Natural killer cell treated with Interleukin-12 subunit alpha and Interleukin-12 subunit beta and Interleukin-15 and Interleukin-18, amount 100 ng/mL, for 72 hours (primary cell): Measurements from ENCODE around the gene TRIM59. TPM values are rescaled to one million over a fixed set of nuclear protein-coding genes. Genes with fewer than 3 reads are reported as not detected.

Source experiments
- ATAC-seq, 2 donors: fragments of 150-1000 bp; cut with Tn5 transposase in 1 of 2; sonication (Bioruptor Pico), chemical (Tn5 transposase) in 1 of 2; 2 replicates each; pipeline ENCODE4 v1.10.0; 2021
- DNase-seq: peaks from one replicate; pipeline ENCODE4 v3.0.0; 2022; ENCODE audit warnings: low spot score
- H3K27ac Mint-ChIP-seq, 2 donors: 1 replicate in 1 of 2; 2 replicates in 1 of 2; pipeline ENCODE4 v1.8.0; 2022; ENCODE audit warnings: mixed read lengths in 2 of 2, mild to moderate bottlenecking in 1 of 2, moderate library complexity in 1 of 2
- H3K27me3 Mint-ChIP-seq, 2 donors: 1 replicate in 1 of 2; 2 replicates in 1 of 2; pipeline ENCODE4 v1.8.0; 2022; ENCODE audit warnings: mixed read lengths in 2 of 2
- H3K36me3 Mint-ChIP-seq: one replicate; pipeline ENCODE4 v1.8.0; 2022; ENCODE audit warnings: mixed read lengths
- H3K4me1 Mint-ChIP-seq, 2 donors: 1 replicate in 1 of 2; 2 replicates in 1 of 2; pipeline ENCODE4 v1.8.0; 2022; ENCODE audit warnings: low read depth in 2 of 2, mixed read lengths in 2 of 2, mild to moderate bottlenecking in 1 of 2
- H3K4me3 Mint-ChIP-seq: one replicate; pipeline ENCODE4 v1.8.0; 2022; ENCODE audit warnings: mixed read lengths
- H3K9me3 Mint-ChIP-seq: 2 replicates; pipeline ENCODE4 v1.8.0; 2022; ENCODE audit warnings: mixed read lengths
- total RNA-seq, 2 donors: library from RNA; stranded (reverse); gene quantifications; one replicate each; pipeline ENCODE4 v1.2.3, GENCODE V29; 2022

Gene TRIM59, protein sequence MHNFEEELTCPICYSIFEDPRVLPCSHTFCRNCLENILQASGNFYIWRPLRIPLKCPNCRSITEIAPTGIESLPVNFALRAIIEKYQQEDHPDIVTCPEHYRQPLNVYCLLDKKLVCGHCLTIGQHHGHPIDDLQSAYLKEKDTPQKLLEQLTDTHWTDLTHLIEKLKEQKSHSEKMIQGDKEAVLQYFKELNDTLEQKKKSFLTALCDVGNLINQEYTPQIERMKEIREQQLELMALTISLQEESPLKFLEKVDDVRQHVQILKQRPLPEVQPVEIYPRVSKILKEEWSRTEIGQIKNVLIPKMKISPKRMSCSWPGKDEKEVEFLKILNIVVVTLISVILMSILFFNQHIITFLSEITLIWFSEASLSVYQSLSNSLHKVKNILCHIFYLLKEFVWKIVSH
- 10 to 100 TPM; 22.6 to 30.5 TPM for total RNA-seq

DNA sequence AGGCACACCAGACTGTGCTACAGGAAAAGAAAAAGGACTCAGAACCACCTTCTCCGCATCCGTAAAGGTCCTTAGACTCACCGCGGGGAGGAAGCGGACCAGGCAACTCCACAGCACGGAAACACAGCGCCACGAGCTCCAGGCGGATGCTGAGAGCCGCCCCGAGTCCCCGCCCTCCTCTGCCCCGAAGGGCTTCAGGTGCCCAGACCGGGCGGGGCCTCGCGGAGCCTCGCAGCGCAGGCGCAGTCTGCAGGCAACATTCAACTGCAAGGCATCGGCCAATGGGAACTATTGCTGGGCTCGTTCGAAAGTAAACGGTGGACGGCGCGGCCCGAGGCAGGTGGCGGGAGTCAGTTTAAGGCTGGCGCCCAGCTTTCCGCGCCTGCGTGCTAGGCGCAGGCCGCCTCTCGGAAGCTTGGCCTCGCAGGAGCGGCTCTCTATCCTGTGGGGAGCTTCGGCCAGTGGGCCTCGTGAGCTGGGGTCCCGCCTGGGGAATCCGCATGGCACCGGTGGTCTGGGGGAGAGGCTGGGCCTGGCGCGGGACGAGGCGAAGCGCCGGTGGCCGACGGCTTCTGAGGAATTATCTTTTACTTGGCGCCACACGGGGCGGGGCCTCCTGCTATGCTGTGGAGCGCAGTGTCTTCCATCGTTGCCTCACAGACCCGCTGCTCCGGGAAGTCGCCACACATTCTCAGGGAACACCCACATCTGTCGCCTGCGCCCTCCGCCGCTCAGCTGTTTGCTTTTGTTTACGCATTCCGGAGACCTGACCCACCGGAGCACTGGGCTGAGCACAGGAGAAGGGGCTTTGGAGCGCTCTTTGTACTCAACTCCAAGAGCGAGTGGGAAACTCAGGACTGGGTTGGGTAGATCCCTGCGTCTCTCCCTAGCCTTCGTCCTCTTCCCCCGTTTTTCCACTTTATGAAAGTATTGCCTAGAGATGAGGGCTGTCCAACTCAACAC, at the start of gene TRIM59:
Gene TRIM59, minus strand, starts transcription at position 151 of the 963 bp plus-strand sequence. CDS start 10,603 bp downstream, outside the sequence.
- peaks cover 22 to 23% of the 10 kb centered on the region in 2 donors for H3K4me1 Mint-ChIP-seq
- peak within 1 kb of the TSS; percentile 91 to 98 for H3K27ac Mint-ChIP-seq
- H3K4me3 Mint-ChIP-seq, result peak within 1 kb of the TSS; percentile 99
- no peaks in the 10 kb centered on the region for H3K27me3 Mint-ChIP-seq
- ATAC-seq, result peak; percentile 97
- H3K36me3 Mint-ChIP-seq, result peaks cover 5% of the 10 kb centered on the region
- peak; percentile 98 for DNase-seq
- no peaks in the 10 kb centered on the region for H3K9me3 Mint-ChIP-seq

DNA sequence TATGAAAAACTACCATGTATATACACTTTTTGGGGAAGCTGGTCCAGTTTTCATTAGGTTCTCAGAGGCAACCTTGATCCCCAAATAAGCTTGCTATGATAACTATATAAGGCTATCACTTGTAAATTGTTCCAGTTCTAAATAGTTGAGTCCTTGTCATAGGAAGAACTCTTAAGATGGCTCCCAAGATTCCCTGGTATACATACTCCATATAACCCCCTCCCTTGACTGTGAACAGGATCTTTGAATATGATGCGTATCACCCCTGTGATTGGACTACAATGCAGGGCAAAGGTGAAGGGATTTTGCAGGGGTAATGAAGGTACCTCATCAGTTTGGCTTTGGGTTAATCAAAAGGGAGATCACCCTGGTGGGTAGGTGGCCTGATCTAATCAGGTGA, 48.6 kb upstream of the TRIM59 start:
- ATAC-seq, result no peak
- H3K4me1 Mint-ChIP-seq, result no peaks in the 10 kb centered on the region
- H3K27ac Mint-ChIP-seq, result no peak overlapping the region
- peaks cover 13% of the 10 kb centered on the region for H3K36me3 Mint-ChIP-seq
- H3K9me3 Mint-ChIP-seq, result no peaks in the 10 kb centered on the region
- H3K27me3 Mint-ChIP-seq, result no peaks in the 10 kb centered on the region
- no peak for DNase-seq
- no peak overlapping the region for H3K4me3 Mint-ChIP-seq

DNA sequence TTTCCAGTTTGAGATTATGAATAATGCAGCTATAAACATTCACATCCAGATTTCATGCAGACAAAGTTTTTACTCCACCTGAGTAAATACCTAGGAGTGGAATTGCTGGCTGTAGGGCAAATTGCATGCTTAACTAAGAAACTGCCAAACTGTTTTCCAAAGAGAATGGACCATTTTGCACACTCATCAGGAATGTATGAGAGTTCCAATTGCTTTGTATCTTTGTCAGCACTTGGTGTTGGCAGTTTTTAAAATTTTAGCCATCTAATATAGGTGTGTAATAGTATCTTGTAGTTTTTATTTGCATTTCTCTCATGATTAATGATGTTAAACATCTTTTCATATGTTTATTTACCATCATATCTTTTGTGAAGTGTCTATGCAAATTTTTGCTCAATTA, 40.6 kb upstream of the TRIM59 start:
- DNase-seq, result no peak
- H3K27me3 Mint-ChIP-seq, result peaks cover 3 to 4% of the 10 kb centered on the region in 2 donors
- no peaks in the 10 kb centered on the region for H3K9me3 Mint-ChIP-seq
- no peak for ATAC-seq
- no peaks in the 10 kb centered on the region for H3K36me3 Mint-ChIP-seq
- H3K4me1 Mint-ChIP-seq, result peaks cover 0 to 6% of the 10 kb centered on the region in 2 donors
- H3K4me3 Mint-ChIP-seq, result no peak overlapping the region
- no peak overlapping the region for H3K27ac Mint-ChIP-seq

DNA sequence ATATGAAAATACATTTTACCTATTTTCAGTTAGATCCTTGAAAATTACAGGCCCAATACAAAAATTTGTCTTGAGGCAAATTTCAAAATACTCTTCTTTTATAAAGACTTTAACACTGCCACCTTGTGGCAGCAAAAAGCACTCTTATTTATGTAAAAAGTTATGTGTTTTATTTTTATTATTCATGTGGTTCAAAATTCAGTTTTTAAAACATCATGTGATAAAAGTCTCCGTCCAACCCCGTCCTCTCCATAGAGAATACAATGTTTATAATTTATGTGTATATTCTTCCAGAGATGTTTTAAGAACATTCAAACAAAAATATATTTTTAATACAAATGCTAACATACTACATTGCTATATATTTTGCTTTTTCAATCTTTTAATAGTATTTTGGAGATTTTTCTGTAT, 36.9 kb upstream of the TRIM59 start:
- Mint-ChIP-seq H3K27me3 (peaks cover 7% of the 10 kb centered on the region in 2 donors), H3K9me3 (no peaks in the 10 kb centered on the region), H3K36me3 (no peaks in the 10 kb centered on the region), H3K4me3 (no peak overlapping the region), H3K4me1 (peaks cover 0 to 7% of the 10 kb centered on the region in 2 donors), H3K27ac (no peak overlapping the region)
- DNase-seq, result no peak
- no peak for ATAC-seq

DNA sequence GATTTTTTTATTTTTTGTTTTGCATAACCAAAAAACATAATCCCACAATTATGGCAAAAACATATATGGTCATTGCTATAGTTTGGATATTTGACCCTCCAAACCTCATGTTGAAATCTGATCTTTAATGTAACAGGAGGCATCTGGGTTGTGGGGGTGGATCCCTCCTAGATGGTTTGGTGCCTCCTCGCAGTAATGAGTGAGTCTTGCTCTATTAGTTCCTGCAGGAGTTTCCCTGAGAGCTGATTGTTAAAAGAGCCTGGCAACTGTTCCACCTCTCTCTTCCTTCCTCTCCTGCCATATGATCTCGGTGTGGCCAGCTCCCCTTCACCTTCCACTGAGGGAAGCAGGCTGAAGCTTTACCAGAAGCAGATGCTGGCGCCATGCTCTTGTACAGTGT, 33.2 kb upstream of the TRIM59 start:
- Mint-ChIP-seq H3K27ac (no peak overlapping the region), H3K4me1 (peaks cover 0 to 7% of the 10 kb centered on the region in 2 donors), H3K4me3 (no peak overlapping the region), H3K36me3 (no peaks in the 10 kb centered on the region), H3K9me3 (no peaks in the 10 kb centered on the region), H3K27me3 (peaks cover 7% of the 10 kb centered on the region in 2 donors)
- ATAC-seq (no peak), DNase-seq (no peak)

DNA sequence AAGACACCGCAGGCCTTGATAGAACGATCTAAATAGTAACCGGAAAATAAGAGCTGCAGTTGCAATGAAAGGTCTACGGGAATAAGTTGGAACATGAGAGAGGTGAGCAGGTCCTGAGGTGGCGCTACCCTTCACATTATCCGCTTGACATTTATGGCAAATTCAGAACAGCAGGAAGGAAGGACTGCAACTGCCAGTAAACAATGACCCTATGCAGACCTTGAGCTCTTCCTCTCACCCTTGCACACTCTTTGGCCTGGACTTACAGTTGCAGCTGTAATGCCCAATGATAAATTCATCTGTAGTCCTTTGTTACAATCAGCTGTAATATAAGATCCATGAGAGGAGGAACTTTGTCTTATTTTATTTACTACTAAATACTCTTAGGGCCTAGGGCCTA, 32.3 kb upstream of the TRIM59 start:
- H3K36me3 Mint-ChIP-seq, result no peaks in the 10 kb centered on the region
- DNase-seq (no peak), ATAC-seq (no peak)
- H3K9me3 Mint-ChIP-seq, result no peaks in the 10 kb centered on the region
- H3K4me1 Mint-ChIP-seq, result peaks cover 0 to 7% of the 10 kb centered on the region in 2 donors
- no peak overlapping the region for H3K27ac Mint-ChIP-seq
- peaks cover 7% of the 10 kb centered on the region in 2 donors for H3K27me3 Mint-ChIP-seq
- H3K4me3 Mint-ChIP-seq, result no peak overlapping the region

DNA sequence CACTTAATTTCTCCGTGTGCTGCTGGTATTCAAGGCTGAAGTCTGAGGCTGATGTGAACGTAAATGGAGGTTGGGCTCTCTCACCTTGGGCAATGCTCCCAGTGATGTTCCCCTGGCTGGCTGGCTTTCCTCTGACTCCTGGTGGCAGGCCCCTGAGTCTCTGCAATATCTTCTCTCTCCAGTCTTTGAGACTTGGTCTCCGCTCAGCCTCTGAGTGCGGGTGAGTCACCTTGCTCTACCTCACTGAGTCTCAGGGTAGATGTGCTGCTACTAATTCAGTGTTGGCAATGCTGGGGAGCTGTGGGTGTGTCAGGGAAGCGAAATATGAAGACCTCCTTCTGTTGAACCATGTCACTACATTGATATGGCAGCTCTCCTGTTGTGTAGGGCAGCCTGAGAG, 31.3 kb upstream of the TRIM59 start:
- Mint-ChIP-seq H3K27ac (no peak overlapping the region), H3K4me3 (no peak overlapping the region), H3K27me3 (peaks cover 7% of the 10 kb centered on the region in 2 donors), H3K4me1 (peaks cover 0 to 6% of the 10 kb centered on the region in 2 donors), H3K36me3 (no peaks in the 10 kb centered on the region), H3K9me3 (no peaks in the 10 kb centered on the region)
- ATAC-seq (peak in 1 of 2 donors; percentile 34), DNase-seq (no peak)

DNA sequence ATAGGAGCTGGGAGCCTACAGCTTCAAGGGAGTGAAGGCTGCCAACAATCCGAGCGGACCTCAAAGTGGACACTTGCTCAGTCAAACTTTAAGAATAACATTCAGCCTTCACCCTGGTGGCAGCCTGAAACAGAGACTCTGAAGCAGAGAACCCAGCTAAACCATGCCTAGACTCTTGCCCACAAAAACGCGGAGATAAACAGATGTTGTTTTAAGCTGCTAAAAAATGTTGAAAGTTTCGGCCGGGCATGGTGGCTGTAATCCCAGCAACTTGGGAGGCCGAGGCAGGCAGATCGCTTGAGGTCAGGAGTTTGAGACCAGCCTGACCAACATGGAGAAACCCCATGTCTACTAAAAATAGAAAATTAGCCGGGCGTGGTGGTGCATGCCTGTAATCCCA, 29.8 kb upstream of the TRIM59 start:
- no peak overlapping the region for H3K27ac Mint-ChIP-seq
- H3K9me3 Mint-ChIP-seq, result no peaks in the 10 kb centered on the region
- no peaks in the 10 kb centered on the region for H3K4me1 Mint-ChIP-seq
- H3K4me3 Mint-ChIP-seq, result no peak overlapping the region
- no peak for DNase-seq
- peaks cover 0 to 4% of the 10 kb centered on the region in 2 donors for H3K27me3 Mint-ChIP-seq
- ATAC-seq, result no peak
- H3K36me3 Mint-ChIP-seq, result no peaks in the 10 kb centered on the region

DNA sequence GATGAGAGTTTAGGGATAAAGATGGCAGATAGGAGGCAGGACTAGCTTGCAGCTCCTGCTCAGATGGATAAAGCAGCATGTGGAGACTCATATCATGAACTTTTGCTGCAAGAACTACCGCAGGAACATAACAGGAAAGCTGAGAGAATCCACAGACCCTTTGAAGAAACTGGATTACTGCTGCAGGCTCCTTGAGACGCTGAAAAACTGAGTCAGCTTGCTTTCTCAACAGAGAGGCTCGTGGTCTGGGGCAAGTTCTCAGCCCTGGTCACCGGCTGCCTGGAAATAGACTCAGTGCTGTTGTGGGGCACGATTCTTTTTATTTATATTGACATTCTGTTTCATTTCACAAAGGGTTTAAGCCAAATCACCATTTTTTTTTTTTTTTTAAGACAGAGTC, 28.8 kb upstream of the TRIM59 start:
- Mint-ChIP-seq H3K36me3 (no peaks in the 10 kb centered on the region), H3K27ac (no peak overlapping the region), H3K9me3 (no peaks in the 10 kb centered on the region), H3K27me3 (peaks cover 0 to 2% of the 10 kb centered on the region in 2 donors), H3K4me3 (no peak overlapping the region), H3K4me1 (no peaks in the 10 kb centered on the region)
- ATAC-seq (no peak), DNase-seq (no peak)

DNA sequence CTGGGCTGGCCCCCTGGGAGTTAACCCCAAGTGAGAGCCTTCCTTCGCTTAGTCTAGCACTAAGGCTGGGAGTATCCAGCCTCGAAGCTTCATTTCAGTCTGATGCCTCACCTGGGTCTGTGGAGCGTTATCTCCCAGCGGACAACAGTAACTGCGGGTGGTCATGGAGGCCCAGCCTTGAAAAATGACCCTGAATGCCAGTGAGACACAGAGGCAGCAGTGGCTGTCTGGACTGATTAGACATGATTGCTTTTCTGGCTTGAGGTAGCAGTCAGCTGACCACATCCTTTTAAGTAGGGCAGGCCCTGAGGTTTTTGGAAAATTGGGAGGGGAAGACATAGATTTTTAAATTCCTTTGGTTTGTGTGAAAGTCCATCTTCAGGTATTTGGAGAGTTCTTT, 28.2 kb upstream of the TRIM59 start:
- Mint-ChIP-seq H3K9me3 (no peaks in the 10 kb centered on the region), H3K27me3 (peaks cover 0 to 2% of the 10 kb centered on the region in 2 donors)
- no peak for ATAC-seq

DNA sequence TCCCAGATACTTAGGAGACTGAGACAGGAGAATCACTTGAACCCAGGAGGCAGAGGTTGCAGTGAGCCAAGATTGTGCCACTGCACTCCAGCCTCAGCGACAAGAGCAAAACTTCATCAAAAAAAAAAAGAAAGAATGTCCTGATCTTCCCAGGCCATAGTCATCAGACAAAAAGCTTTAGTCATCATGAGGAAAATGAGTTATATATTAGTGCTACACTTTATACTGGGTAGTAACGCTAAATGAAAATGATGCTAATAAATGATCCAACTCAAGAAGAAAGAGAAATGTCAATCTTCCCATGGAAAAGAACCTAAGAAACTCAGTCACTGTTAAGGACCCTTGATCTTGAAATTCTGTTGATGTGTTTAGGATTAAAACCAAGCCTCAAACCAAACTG, 26.3 kb upstream of the TRIM59 start:
- Mint-ChIP-seq H3K27me3 (peaks cover 0 to 2% of the 10 kb centered on the region in 2 donors), H3K9me3 (no peaks in the 10 kb centered on the region), H3K4me3 (no peak overlapping the region), H3K36me3 (no peaks in the 10 kb centered on the region), H3K4me1 (no peaks in the 10 kb centered on the region), H3K27ac (no peak overlapping the region)
- DNase-seq (no peak), ATAC-seq (no peak)

More for the DNA sequence above, 28.2 kb upstream of the TRIM59 start:
- no peak overlapping the region for H3K4me3 Mint-ChIP-seq
- H3K36me3 Mint-ChIP-seq, result no peaks in the 10 kb centered on the region
- no peaks in the 10 kb centered on the region for H3K4me1 Mint-ChIP-seq
- no peak for DNase-seq
- H3K27ac Mint-ChIP-seq, result no peak overlapping the region

DNA sequence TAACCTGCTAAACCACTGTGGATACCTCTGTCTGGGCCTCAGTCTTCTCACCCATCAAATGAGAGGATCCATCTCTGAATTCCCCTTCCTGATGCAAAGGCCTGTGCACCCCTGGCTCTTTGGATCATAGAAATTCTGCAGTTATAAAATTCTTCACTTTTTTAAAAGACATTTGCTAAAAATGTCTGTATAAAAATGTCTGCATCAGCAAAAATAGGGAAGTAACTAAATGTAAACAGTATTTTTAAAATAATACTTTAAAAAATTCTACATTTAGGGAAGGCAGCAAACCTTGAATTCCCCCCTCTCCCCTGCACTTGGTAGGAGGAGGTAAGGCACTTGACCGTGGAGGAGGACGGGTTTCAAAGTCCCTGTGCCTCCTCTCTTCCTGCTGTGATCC, 25.6 kb upstream of the TRIM59 start:
- Mint-ChIP-seq H3K9me3 (no peaks in the 10 kb centered on the region), H3K4me3 (no peak overlapping the region), H3K4me1 (no peaks in the 10 kb centered on the region), H3K27ac (no peak overlapping the region), H3K36me3 (no peaks in the 10 kb centered on the region), H3K27me3 (peaks cover 0 to 2% of the 10 kb centered on the region in 2 donors)
- no peak for ATAC-seq
- DNase-seq, result no peak

DNA sequence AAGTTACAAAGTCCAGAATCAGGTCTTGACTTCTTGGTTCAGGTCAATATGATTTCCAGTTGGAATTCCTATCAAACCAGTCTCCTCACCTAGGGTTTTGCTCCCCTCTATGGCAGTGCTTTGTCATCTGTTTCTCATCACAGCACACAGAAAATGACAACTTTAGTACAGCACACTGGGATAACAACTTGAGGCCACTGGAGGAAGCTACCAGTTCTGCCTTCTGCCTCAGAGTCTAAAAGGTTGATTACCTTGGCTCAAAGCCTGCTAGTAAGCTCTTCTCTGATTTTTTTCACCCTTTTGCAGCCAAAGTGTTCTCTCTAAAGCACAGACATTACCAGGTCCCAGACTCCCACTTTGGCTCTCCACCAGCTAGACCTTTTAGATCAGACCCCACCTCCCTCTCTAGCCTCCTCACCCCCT, 24.8 kb upstream of the TRIM59 start:
- H3K27ac Mint-ChIP-seq, result no peak overlapping the region
- peaks cover 7% of the 10 kb centered on the region for H3K36me3 Mint-ChIP-seq
- DNase-seq, result no peak
- peaks cover 2 to 5% of the 10 kb centered on the region in 2 donors for H3K27me3 Mint-ChIP-seq
- H3K4me3 Mint-ChIP-seq, result no peak overlapping the region
- H3K9me3 Mint-ChIP-seq, result peaks cover 5% of the 10 kb centered on the region
- ATAC-seq, result no peak
- no peaks in the 10 kb centered on the region for H3K4me1 Mint-ChIP-seq

DNA sequence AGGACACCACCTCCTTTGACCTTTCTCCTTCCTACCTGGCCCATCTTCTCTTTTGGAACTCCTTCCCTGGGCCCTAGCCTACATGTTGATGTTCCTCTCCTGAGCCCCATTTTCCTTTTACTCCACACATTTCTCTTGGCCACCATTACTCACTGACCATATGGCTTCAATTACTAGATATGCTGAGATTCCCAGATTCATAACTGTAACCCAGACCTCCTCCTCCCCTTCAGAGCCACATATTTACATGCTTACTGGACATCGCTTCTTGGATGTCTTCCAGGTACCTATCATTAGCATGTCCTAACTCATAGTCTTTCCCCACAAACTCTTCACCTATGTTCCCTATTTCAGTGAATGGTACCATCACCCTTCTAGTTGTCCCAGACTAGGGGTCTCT, 24.4 kb upstream of the TRIM59 start:
- Mint-ChIP-seq H3K4me3 (no peak overlapping the region), H3K9me3 (peaks cover 5% of the 10 kb centered on the region), H3K27me3 (peaks cover 2 to 10% of the 10 kb centered on the region in 2 donors), H3K27ac (no peak overlapping the region), H3K36me3 (peaks cover 8% of the 10 kb centered on the region), H3K4me1 (no peaks in the 10 kb centered on the region)
- ATAC-seq, result no peak
- no peak for DNase-seq
